Ovary (tissue), 3 donors: ENCODE results near the gene C19orf53.

Experiments
- CTCF ChIP-seq, 3 donors: fragments of 450-650 bp in 2 of 3; fragments of 200-600 bp in 1 of 3; IDR thresholded peaks; one replicate each; pipeline versions ENCODE4 v1.5.1 to v1.8.0; 2016 to 2022; ENCODE audit warnings: antibody characterized with exemption in 3 of 3, mild to moderate bottlenecking in 1 of 3
- EP300 ChIP-seq: sonication (generic); formaldehyde crosslinking; IDR thresholded peaks from one replicate; pipeline ENCODE4 v1.6.1; 2017; ENCODE audit warnings: antibody characterized with exemption
- POLR2A ChIP-seq: fragments of 450-650 bp; IDR thresholded peaks from one replicate; pipeline ENCODE4 v1.6.1; 2017; ENCODE audit warnings: antibody characterized with exemption, mild to moderate bottlenecking, moderate library complexity
- donor health status: DM: no; HTN: no; CAD: no.

- TF ChIP-seq POLR2A (no peak), CTCF (IDR thresholded peaks at IDR 0.05) (no peak), EP300 (peak; percentile 71)
Measured at GRCh38 chr19:13781547-13781946, 7.3 kb downstream of the C19orf53 start.
